ENCODE results near the gene MAN1C1. TPM values are rescaled to one million over a fixed set of nuclear protein-coding genes. Genes with fewer than 3 reads are reported as not detected.
"Not testable (repeated sequence)": the region's sequence is repeated elsewhere in the genome, so short reads cannot be mapped to it uniquely, and the experiment has no call there.

MAN1C1 gene
- total RNA-seq, 1 experiment from 2014 or later: 0.11 TPM

GRCh38 chr1:25587290-25587689 is 29.3 kb upstream of the MAN1C1 start:
- CTCF ChIA-PET: no interaction called here
- H2AFZ ChIP-seq (ENCODE audit: low read length): no peak overlapping the region
- no peak overlapping the region for H3K9ac ChIP-seq (ENCODE audit: low read length)
- intact Hi-C loops (cut with micrococcal nuclease): no loop called here
- no peak overlapping the region for H3K27ac ChIP-seq (ENCODE audit: low read length)
- POLR2A ChIA-PET (ENCODE audit: unreplicated experiment): interaction anchor here (0.5 kb wide), 1 partner anchor 79 kb away, joined by 5 read pairs; no protein-coding TSS in a partner anchor
- H3K4me3 ChIP-seq (ENCODE audit: low read length): no peak overlapping the region
- H3K4me1 ChIP-seq (ENCODE audit: insufficient read depth, low read length): no peaks in the 10 kb centered on the region
- ATAC-seq: no peak
- H3K9me2 ChIP-seq (replicated peaks; ENCODE audit: low read length): no peaks in the 10 kb centered on the region
- no peaks in the 10 kb centered on the region for H4K20me1 ChIP-seq (ENCODE audit: low read length)
- no peaks in the 10 kb centered on the region for H3K27me3 ChIP-seq (ENCODE audit: low read length)
- H3K9me3 ChIP-seq (ENCODE audit: low read length): no peaks in the 10 kb centered on the region
- no peaks in the 10 kb centered on the region for H3F3A ChIP-seq (ENCODE audit: low read length, unreplicated experiment)
- H3K36me3 ChIP-seq (ENCODE audit: low read depth, low read length): no peaks in the 10 kb centered on the region
- H3K79me2 ChIP-seq (ENCODE audit: low read length): no peaks in the 10 kb centered on the region
- no peak for DNase-seq
- TF ChIP-seq CTCF (conservative IDR thresholded peaks at IDR 0.05; ENCODE audit: low read depth, low read length) (no peak), EZH2phosphoT487 (IDR thresholded peaks at IDR 0.05; ENCODE audit: borderline replicate concordance, low read length) (no peak), EZH2 (IDR thresholded peaks at IDR 0.05; ENCODE audit: low read length, unreplicated experiment) (no peak)
- no peak overlapping the region for H3K4me2 ChIP-seq (ENCODE audit: low read length)
- BruUV-seq (replicated peaks): no TSS peak

GRCh38 chr1:25588224-25588623 is 28.4 kb upstream of the MAN1C1 start:
- H3K9me2 ChIP-seq (replicated peaks; ENCODE audit: low read length); H3K9me3 ChIP-seq (ENCODE audit: low read length); H3F3A ChIP-seq (ENCODE audit: low read length, unreplicated experiment); H3K27me3 ChIP-seq (ENCODE audit: low read length); BruUV-seq (replicated peaks); H3K4me1 ChIP-seq (ENCODE audit: insufficient read depth, low read length); H2AFZ ChIP-seq (ENCODE audit: low read length); DNase-seq; ATAC-seq; H3K4me3 ChIP-seq (ENCODE audit: low read length); H3K36me3 ChIP-seq (ENCODE audit: low read depth, low read length); intact Hi-C loops (cut with micrococcal nuclease); H3K9ac ChIP-seq (ENCODE audit: low read length); POLR2A ChIA-PET (ENCODE audit: unreplicated experiment); H3K27ac ChIP-seq (ENCODE audit: low read length); H3K4me2 ChIP-seq (ENCODE audit: low read length); H4K20me1 ChIP-seq (ENCODE audit: low read length); CTCF ChIA-PET; H3K79me2 ChIP-seq (ENCODE audit: low read length): not testable (repeated sequence)

- H3K9me2 ChIP-seq (replicated peaks; ENCODE audit: low read length); BruUV-seq (replicated peaks); ATAC-seq; H3K27ac ChIP-seq (ENCODE audit: low read length); intact Hi-C loops (cut with micrococcal nuclease); H3K4me1 ChIP-seq (ENCODE audit: insufficient read depth, low read length); DNase-seq; H3K4me2 ChIP-seq (ENCODE audit: low read length); POLR2A ChIA-PET (ENCODE audit: unreplicated experiment); H3K9me3 ChIP-seq (ENCODE audit: low read length); H3F3A ChIP-seq (ENCODE audit: low read length, unreplicated experiment); H3K36me3 ChIP-seq (ENCODE audit: low read depth, low read length); H3K79me2 ChIP-seq (ENCODE audit: low read length); H2AFZ ChIP-seq (ENCODE audit: low read length); H3K9ac ChIP-seq (ENCODE audit: low read length); H3K4me3 ChIP-seq (ENCODE audit: low read length); H4K20me1 ChIP-seq (ENCODE audit: low read length); H3K27me3 ChIP-seq (ENCODE audit: low read length); CTCF ChIA-PET: not testable (repeated sequence)
These were observed 27.8 kb upstream of the MAN1C1 start for GRCh38 chr1:25588786-25589185.

GRCh38 chr1:25590096-25590824 is 26.3 kb upstream of the MAN1C1 start:
- no peaks in the 10 kb centered on the region for H4K20me1 ChIP-seq (ENCODE audit: low read length)
- ChIA-PET POLR2A (ENCODE audit: unreplicated experiment) (no interaction called here), CTCF (no interaction called here)
- no peak overlapping the region for H3K4me2 ChIP-seq (ENCODE audit: low read length)
- H2AFZ ChIP-seq (ENCODE audit: low read length): no peak overlapping the region
- no peak overlapping the region for H3K4me3 ChIP-seq (ENCODE audit: low read length)
- H3K4me1 ChIP-seq (ENCODE audit: insufficient read depth, low read length): no peaks in the 10 kb centered on the region
- intact Hi-C loops (cut with micrococcal nuclease): no loop called here
- no TSS peak for BruUV-seq (replicated peaks)
- H3K27ac ChIP-seq (ENCODE audit: low read length): no peak overlapping the region
- TF ChIP-seq EZH2phosphoT487 (IDR thresholded peaks at IDR 0.05; ENCODE audit: borderline replicate concordance, low read length) (no peak), EZH2 (IDR thresholded peaks at IDR 0.05; ENCODE audit: low read length, unreplicated experiment) (no peak), CTCF (conservative IDR thresholded peaks at IDR 0.05; ENCODE audit: low read depth, low read length) (no peak; the same call in 1 of the 2 replicates)
- no peak overlapping the region for H3K9ac ChIP-seq (ENCODE audit: low read length)
- peak; percentile 50; the same call in 1 of the 2 replicates for ATAC-seq
- H3K36me3 ChIP-seq (ENCODE audit: low read depth, low read length): no peaks in the 10 kb centered on the region
- H3F3A ChIP-seq (ENCODE audit: low read length, unreplicated experiment): no peaks in the 10 kb centered on the region
- H3K27me3 ChIP-seq (ENCODE audit: low read length): no peaks in the 10 kb centered on the region
- DNase-seq: no peak
- H3K9me2 ChIP-seq (replicated peaks; ENCODE audit: low read length): no peaks in the 10 kb centered on the region
- no peaks in the 10 kb centered on the region for H3K79me2 ChIP-seq (ENCODE audit: low read length)
- no peaks in the 10 kb centered on the region for H3K9me3 ChIP-seq (ENCODE audit: low read length)
